ENCODE measurements around the gene EXOC3L4. TPM values are rescaled to one million over a fixed set of nuclear protein-coding genes. Genes with fewer than 3 reads are reported as not detected.
A peak's percentile ranks its signal among the peaks of the same experiment; 100 is the strongest.
"Not testable (repeated sequence)": the region's sequence is repeated elsewhere in the genome, so short reads cannot be mapped to it uniquely, and the experiment has no call there.

The EXOC3L4 gene
- total RNA-seq, 1 donor from 2014 or later: 0.17 TPM

GRCh38 chr14:103113774-103114173 lies 19.2 kb downstream of the EXOC3L4 start:
- no peak overlapping the region for H3K4me3 ChIP-seq (ENCODE audit: low read depth, low read length)
- no peak for DNase-seq (ENCODE audit: low read depth)
- no peak for TF ChIP-seq CTCF (conservative IDR thresholded peaks at IDR 0.05; ENCODE audit: low read depth, low read length)

GRCh38 chr14:103115086-103115679 lies 20.7 kb downstream of the EXOC3L4 start:
- H3K4me3 ChIP-seq (ENCODE audit: low read depth, low read length): peak overlapping the region; percentile 31
- DNase-seq (ENCODE audit: low read depth): not testable (repeated sequence)

GRCh38 chr14:103115845-103116572 lies 21.5 kb downstream of the EXOC3L4 start:
- TF ChIP-seq CTCF (conservative IDR thresholded peaks at IDR 0.05; ENCODE audit: low read depth, low read length): no peak
- H3K4me3 ChIP-seq (ENCODE audit: low read depth, low read length): no peak overlapping the region
- no peak for DNase-seq (ENCODE audit: low read depth)

- DNase-seq (ENCODE audit: low read depth): no peak
- no peak overlapping the region for H3K4me3 ChIP-seq (ENCODE audit: low read depth, low read length)
- TF ChIP-seq CTCF (conservative IDR thresholded peaks at IDR 0.05; ENCODE audit: low read depth, low read length): no peak
Observed at GRCh38 chr14:103116636-103117035, 22.1 kb downstream of the EXOC3L4 start.

- H3K4me3 ChIP-seq (ENCODE audit: low read depth, low read length); DNase-seq (ENCODE audit: low read depth): not testable (repeated sequence)
Observed at GRCh38 chr14:103117499-103117898, 23.0 kb downstream of the EXOC3L4 start.

GRCh38 chr14:103118018-103118662 lies 23.6 kb downstream of the EXOC3L4 start:
- no peak for DNase-seq (ENCODE audit: low read depth)
- H3K4me3 ChIP-seq (ENCODE audit: low read depth, low read length): no peak overlapping the region
- no peak for TF ChIP-seq CTCF (conservative IDR thresholded peaks at IDR 0.05; ENCODE audit: low read depth, low read length)

- H3K4me3 ChIP-seq (ENCODE audit: low read depth, low read length): no peak overlapping the region
- DNase-seq (ENCODE audit: low read depth): no peak
- no peak for TF ChIP-seq CTCF (conservative IDR thresholded peaks at IDR 0.05; ENCODE audit: low read depth, low read length)
Observed at GRCh38 chr14:103118663-103119404, 24.3 kb downstream of the EXOC3L4 start.

GRCh38 chr14:103119527-103119926 lies 25.0 kb downstream of the EXOC3L4 start:
- DNase-seq (ENCODE audit: low read depth); H3K4me3 ChIP-seq (ENCODE audit: low read depth, low read length): not testable (repeated sequence)
